ENCODE measurements around the gene IL20RA. TPM values are rescaled to one million over a fixed set of nuclear protein-coding genes. Genes with fewer than 3 reads are reported as not detected.

IL20RA gene
- total RNA-seq, 3 donors from 2014 or later (not counting 1 experiment from before 2014, with no cell fraction given), result not detected

DNA sequence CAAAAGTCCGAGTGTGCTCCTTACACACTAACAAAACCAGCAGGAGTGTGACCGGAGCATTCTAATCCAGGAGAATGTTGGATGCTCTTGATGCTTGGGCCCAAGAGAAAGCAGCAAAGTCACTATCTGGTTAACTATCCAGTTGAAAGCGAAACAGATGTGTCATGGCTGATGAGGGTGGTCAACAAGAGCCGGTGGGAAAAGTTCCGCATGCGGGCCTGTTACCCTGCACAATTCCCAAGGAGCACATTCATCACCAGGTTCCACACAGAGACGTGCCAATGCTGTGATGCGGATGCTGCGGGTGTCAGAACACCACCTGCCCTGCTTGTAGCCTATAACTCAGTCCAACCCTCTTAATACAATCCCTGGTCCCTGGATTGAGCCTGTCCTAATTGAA, 38.7 kb downstream of the IL20RA start:
- Histone ChIP-seq H3K36me3 (ENCODE audit: control insufficient read depth, insufficient read depth, low read length) (no peaks in the 10 kb centered on the region), H3K27me3 (ENCODE audit: control insufficient read depth, insufficient read depth, low read length) (peaks cover 28% of the 10 kb centered on the region), H3K4me3 (ENCODE audit: low read length) (no peak overlapping the region), H3K27ac (ENCODE audit: low read length) (no peak overlapping the region), H3K9me3 (ENCODE audit: control insufficient read depth, insufficient read depth, low read length) (no peaks in the 10 kb centered on the region), H3K4me1 (ENCODE audit: control insufficient read depth, insufficient read depth, low read length) (no peaks in the 10 kb centered on the region)
- Mint-ChIP-seq H3K9me3 (no peaks in the 10 kb centered on the region), H3K36me3 (no peaks in the 10 kb centered on the region), H3K4me3 (no peak overlapping the region), H3K27ac (no peak overlapping the region), H3K4me1 (no peaks in the 10 kb centered on the region), H3K27me3 (ENCODE audit: low read depth in 2 of 2) (peaks cover 41 to 91% of the 10 kb centered on the region in 2 donors)
- ATAC-seq (no peak), DNase-seq (no peak)
- 90% methylated on average over 9 of the region's 9 CpGs for WGBS (ENCODE audit: insufficient coverage)
- intact Hi-C loops (cut with micrococcal nuclease), result no loop called here
- no peak for TF ChIP-seq CTCF (IDR thresholded peaks at IDR 0.05)

- Histone ChIP-seq H3K36me3 (ENCODE audit: control insufficient read depth, insufficient read depth, low read length) (no peaks in the 10 kb centered on the region), H3K9me3 (ENCODE audit: control insufficient read depth, insufficient read depth, low read length) (no peaks in the 10 kb centered on the region), H3K27ac (ENCODE audit: low read length) (no peak overlapping the region), H3K4me1 (ENCODE audit: control insufficient read depth, insufficient read depth, low read length) (no peaks in the 10 kb centered on the region), H3K27me3 (ENCODE audit: control insufficient read depth, insufficient read depth, low read length) (peaks cover 28% of the 10 kb centered on the region), H3K4me3 (ENCODE audit: low read length) (no peak overlapping the region)
- H3K4me1 Mint-ChIP-seq, result no peaks in the 10 kb centered on the region
- H3K4me3 Mint-ChIP-seq, result no peak overlapping the region
- DNase-seq, result no peak
- 94% methylated on average over 6 of the region's 6 CpGs for WGBS (ENCODE audit: insufficient coverage)
- no peaks in the 10 kb centered on the region for H3K9me3 Mint-ChIP-seq
- peaks cover 39 to 88% of the 10 kb centered on the region in 2 donors for H3K27me3 Mint-ChIP-seq (ENCODE audit: low read depth in 2 of 2)
- no peak overlapping the region for H3K27ac Mint-ChIP-seq
- no peaks in the 10 kb centered on the region for H3K36me3 Mint-ChIP-seq
- TF ChIP-seq CTCF (IDR thresholded peaks at IDR 0.05), result no peak
- ATAC-seq, result no peak
- intact Hi-C loops (cut with micrococcal nuclease), result no loop called here
Measured at GRCh38 chr6:137005073-137005472, 39.7 kb downstream of the IL20RA start.

DNA sequence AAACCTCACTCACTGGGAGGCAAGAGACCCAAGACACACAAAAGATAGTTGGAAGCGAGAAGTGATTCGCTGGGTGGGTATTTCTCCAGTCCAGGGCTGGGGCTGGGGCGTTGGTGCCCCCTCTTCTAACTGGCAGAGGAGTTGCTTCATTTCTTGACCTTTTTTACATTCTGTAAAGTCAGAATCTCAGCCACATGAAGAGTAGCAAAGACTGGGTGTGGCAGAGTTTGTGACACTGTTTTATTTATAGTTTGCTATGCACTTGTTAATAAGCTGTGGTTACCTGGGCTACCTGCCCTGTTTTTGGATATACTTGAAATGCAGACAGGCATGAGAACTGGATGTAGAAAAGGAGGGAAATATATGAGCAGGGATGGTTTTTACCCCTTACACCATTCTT, 42.3 kb downstream of the IL20RA start:
- Mint-ChIP-seq H3K27ac (no peak overlapping the region), H3K27me3 (ENCODE audit: low read depth in 2 of 2) (peaks cover 39 to 90% of the 10 kb centered on the region in 2 donors), H3K4me3 (no peak overlapping the region), H3K9me3 (no peaks in the 10 kb centered on the region), H3K36me3 (no peaks in the 10 kb centered on the region), H3K4me1 (no peaks in the 10 kb centered on the region)
- 56% methylated on average over 3 of the region's 3 CpGs for WGBS (ENCODE audit: insufficient coverage)
- no peak for DNase-seq
- Histone ChIP-seq H3K36me3 (ENCODE audit: control insufficient read depth, insufficient read depth, low read length) (no peaks in the 10 kb centered on the region), H3K4me3 (ENCODE audit: low read length) (no peak overlapping the region), H3K4me1 (ENCODE audit: control insufficient read depth, insufficient read depth, low read length) (no peaks in the 10 kb centered on the region), H3K27ac (ENCODE audit: low read length) (no peak overlapping the region), H3K27me3 (ENCODE audit: control insufficient read depth, insufficient read depth, low read length) (peaks cover 27% of the 10 kb centered on the region), H3K9me3 (ENCODE audit: control insufficient read depth, insufficient read depth, low read length) (no peaks in the 10 kb centered on the region)
- intact Hi-C loops (cut with micrococcal nuclease), result no loop called here
- ATAC-seq, result no peak
- no peak for TF ChIP-seq CTCF (IDR thresholded peaks at IDR 0.05)

DNA sequence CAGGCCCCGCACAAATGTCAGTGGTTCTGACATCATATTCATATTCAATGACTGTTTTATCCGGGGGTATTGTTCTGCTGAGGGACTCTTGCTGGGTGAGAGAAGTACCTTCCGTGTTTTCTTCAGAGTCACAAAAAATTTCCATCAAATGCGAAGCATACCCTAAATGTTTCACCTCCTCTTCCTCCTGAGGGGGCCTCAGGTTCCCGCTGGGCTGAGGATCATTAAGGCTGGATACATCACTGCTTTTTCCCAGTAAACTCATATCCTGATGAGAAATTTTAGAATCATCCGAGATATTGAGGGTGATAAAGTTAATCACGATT, 42.8 kb downstream of the IL20RA start:
- Mint-ChIP-seq H3K36me3 (no peaks in the 10 kb centered on the region), H3K27ac (no peak overlapping the region), H3K4me1 (no peaks in the 10 kb centered on the region), H3K27me3 (ENCODE audit: low read depth in 2 of 2) (peaks cover 35 to 86% of the 10 kb centered on the region in 2 donors), H3K4me3 (no peak overlapping the region), H3K9me3 (no peaks in the 10 kb centered on the region)
- Histone ChIP-seq H3K27ac (ENCODE audit: low read length) (no peak overlapping the region), H3K9me3 (ENCODE audit: control insufficient read depth, insufficient read depth, low read length) (no peaks in the 10 kb centered on the region), H3K27me3 (ENCODE audit: control insufficient read depth, insufficient read depth, low read length) (peaks cover 26% of the 10 kb centered on the region), H3K4me1 (ENCODE audit: control insufficient read depth, insufficient read depth, low read length) (no peaks in the 10 kb centered on the region), H3K4me3 (ENCODE audit: low read length) (no peak overlapping the region), H3K36me3 (ENCODE audit: control insufficient read depth, insufficient read depth, low read length) (no peaks in the 10 kb centered on the region)
- no peak for ATAC-seq
- no peak for DNase-seq
- intact Hi-C loops (cut with micrococcal nuclease), result no loop called here
- 83% methylated on average over 4 of the region's 7 CpGs for WGBS (ENCODE audit: insufficient coverage)
- no peak for TF ChIP-seq CTCF (IDR thresholded peaks at IDR 0.05)

Measured in natural killer cell (primary cell).